Hematopoietic multipotent progenitor cell treated with erythropoietin and hydrocortisone succinate and interleukin-3 and kit ligand, for 8 days (in vitro differentiated cells): Measurements from ENCODE around the gene SPP1.
"Not testable (repeated sequence)": the region's sequence is repeated elsewhere in the genome, so short reads cannot be mapped to it uniquely, and the experiment has no call there.

Source experiments
- DNase-seq: peaks from one replicate; pipeline ENCODE4 v3.0.0-alpha.2; 2015

SPP1 gene

GRCh38 chr4:87999191-87999691 is 23.7 kb downstream of the SPP1 start:
- DNase-seq = not testable (repeated sequence)

DNA sequence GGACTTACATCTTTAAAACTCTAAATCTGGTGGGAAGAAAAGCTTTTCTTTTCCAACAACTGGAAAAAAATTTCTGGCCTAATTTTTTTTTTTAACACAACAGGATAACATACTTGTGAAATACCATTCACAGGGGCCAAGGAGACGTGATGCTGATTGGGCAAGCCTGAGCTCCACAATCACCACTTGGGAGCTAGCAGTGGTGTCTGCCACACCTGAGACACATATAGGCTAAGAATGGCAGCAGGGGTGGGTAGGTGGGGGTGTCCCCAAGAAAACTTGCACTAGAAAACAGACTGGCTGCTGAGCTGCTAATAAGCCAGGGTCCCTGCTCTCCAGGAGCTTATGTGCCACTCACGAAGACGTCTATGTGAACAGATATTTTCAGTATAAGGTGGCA is 26.4 kb downstream of the SPP1 start:
- no peak for DNase-seq

DNA sequence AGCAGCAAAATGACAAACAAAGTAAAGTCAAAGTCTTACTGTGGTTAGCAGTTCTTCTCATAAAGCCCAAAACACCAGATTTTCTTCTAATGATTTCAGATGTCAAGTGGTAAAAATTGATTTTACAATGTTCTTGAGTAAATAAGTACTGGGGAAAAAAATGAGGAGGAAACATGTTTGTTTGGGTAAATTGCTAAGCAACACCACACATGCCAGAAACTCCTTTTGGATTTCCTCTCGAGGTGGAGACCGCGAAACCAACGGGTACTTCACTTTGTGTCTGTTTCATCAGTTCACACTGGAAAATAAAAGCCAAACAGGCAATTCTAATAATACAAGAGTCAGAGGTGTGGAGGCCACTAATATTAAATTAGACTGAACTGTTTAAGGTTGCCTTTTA is 27.3 kb downstream of the SPP1 start:
- no peak for DNase-seq

DNA sequence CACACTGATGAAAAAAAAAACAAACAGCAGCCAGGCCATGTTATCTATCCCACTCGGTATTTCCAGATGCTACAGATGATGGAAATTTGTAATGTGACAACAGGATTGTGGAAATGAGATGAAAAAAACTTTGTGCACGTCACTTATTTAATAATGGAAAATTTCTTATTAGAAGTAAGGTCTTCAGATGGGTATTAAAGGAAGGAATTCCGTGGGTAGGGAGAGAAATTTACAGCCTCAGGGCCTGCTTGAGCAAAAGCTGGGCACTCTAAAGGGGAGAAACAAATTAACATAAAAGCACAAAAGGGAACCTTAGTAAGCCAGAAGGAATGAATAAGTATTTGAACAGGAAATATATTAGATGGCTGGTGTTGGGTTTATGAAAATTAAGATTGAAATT is 27.7 kb downstream of the SPP1 start:
- DNase-seq = no peak

- DNase-seq = no peak
These were observed 29.6 kb downstream of the SPP1 start for GRCh38 chr4:88005076-88005475.

GRCh38 chr4:88005946-88006345 is 30.4 kb downstream of the SPP1 start:
- no peak for DNase-seq

DNA sequence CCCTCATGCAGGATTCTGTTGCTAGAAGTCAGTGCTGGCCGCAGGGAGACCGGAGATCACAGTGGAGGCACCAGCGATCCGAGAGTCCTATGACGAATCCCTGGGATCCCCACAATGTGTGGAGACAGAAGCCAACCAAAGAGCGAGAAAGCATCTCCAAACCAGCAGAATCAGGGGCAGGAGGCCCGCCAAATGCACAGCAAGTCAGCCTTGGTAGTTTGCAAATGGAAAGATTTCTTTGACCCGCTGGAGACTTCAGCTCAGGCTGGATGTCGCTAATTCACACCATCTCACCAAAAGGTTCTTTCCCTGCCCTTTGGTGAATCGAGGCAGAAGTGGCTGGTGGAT is 31.4 kb downstream of the SPP1 start:
- no peak for DNase-seq

- DNase-seq = peak; percentile 74
These were observed 32.0 kb downstream of the SPP1 start, which contains the start of gene PKD2 for GRCh38 chr4:88007304-88008121. Gene PKD2 (plus strand): TSS chr4:88007635. CDS start chr4:88007734, 99 bp downstream.

- peak; percentile 47 for DNase-seq
These were observed 32.7 kb downstream of the SPP1 start for GRCh38 chr4:88008122-88008742.

DNA sequence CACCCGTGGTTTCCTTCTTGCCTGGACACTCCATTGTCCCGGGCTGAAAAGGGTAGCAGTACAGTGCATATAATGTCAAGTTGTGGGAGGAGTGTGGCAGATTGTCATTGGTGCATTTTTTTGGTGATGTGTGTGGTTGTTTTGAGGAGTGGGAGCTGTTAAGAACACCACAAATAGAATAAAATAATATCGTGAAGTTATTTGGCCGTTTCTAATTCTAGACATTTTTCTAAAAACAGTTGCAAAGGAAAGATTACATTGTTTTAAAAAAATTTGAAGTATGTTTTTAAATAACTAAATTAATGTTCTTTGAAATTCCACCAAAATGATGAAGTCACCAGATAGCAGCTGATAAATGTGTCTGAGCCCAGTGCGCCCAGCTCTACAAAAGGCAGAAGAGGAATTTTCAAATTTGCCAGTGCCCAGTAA is 33.2 kb downstream of the SPP1 start:
- DNase-seq = peak; percentile 56

DNA sequence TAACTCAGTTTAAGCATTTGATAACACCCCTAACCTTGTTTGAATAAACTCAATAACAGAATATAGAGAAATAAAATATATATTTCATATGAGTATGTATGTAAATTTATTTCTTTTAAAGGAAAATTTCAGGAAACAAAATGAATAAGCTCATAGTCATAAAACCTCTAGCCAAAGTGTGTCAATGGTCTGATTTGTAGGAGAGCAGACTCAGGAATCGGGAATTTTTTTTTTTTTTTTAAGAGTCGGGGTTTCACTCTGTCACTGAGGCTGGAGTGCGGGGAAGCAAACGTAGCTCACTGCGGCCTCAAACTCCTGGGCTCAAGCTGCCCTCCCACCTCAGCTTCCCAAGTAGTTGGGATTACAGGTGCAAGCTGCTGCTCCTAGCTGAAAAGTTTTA is 34.4 kb downstream of the SPP1 start:
- DNase-seq = no peak

GRCh38 chr4:88010966-88011365 is 35.5 kb downstream of the SPP1 start:
- DNase-seq = no peak

- DNase-seq = peak; percentile 38
These were observed 37.1 kb downstream of the SPP1 start for GRCh38 chr4:88012647-88013046.

DNA sequence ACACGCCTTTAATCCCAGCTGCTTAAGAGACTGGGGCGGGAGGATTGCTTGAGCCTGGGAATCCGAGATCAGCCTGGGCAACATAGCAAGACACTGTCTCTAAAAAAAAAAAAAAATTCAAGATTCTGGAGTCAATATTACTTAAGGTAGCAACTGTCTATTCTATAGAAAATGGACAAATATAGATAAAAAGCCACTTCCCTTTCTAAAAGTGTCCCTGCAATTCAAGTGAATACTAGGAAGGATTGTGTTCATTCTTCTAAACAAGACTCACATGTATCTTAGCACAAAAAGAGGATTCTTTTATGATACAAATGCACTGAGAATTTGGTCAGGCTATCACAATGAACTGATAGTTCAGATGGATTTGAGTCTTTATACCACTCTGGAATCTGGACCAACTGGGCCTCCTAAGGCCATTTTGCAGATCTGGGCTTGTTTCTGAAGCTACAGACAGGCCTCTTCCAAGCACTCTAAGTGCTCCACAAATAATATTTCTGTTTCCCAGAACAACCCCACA is 38.9 kb downstream of the SPP1 start:
- DNase-seq = no peak

DNA sequence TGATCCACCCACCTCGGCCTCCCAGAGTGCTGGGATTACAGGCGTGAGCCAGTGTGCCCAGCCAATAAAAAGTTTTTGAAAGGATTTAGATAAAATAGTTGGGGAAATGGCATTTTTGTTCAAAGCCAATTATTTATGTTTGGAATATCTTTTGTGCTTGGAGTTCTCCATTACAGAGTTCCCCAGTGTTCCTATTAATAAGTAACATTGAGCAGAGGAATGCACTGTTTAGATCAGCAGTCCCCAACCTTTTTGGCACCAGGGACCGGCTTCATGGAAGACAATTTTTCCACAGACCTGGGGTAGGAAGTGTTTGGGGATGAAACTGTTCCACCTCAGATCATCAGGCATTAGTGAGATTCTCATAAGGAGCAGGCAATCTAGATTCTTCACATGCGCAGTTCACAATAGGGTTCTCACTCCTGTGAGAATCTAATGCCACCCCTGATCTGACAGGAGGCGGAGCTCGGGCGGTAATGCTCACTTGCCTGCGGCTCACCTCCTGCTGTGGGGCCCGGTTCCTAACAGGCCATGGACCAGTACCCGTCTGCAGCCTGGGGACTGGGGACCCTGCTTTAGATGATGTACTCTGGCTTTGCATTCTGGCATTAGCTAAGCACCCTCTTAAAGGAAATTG is 40.3 kb downstream of the SPP1 start:
- no peak for DNase-seq

- DNase-seq = no peak
These were observed 42.2 kb downstream of the SPP1 start for GRCh38 chr4:88017516-88018297.

DNA sequence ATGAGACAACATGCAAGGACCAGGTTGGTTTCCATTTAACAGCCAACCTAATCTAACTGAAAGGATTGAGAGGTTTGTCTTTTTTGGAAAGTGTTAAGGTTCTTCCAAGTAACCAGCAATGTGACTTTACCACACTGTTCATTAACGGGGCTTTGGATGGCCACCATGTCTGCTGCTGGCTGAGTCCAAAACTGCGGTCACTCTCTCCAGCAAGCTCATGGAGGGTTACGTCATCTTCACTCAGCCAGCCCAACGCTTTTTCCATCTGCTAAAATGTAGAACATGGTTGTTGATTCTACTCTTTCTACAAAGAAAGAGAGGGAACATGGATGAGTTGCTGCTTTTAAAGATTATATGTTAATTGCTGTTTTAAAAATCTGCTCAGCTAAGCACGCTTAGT is 43.0 kb downstream of the SPP1 start:
- DNase-seq = no peak

GRCh38 chr4:88021824-88022223 is 46.3 kb downstream of the SPP1 start:
- no peak for DNase-seq

GRCh38 chr4:88022289-88022688 is 46.8 kb downstream of the SPP1 start:
- no peak for DNase-seq

GRCh38 chr4:88025868-88026661 is 50.6 kb downstream of the SPP1 start:
- DNase-seq = not testable (repeated sequence)

DNA sequence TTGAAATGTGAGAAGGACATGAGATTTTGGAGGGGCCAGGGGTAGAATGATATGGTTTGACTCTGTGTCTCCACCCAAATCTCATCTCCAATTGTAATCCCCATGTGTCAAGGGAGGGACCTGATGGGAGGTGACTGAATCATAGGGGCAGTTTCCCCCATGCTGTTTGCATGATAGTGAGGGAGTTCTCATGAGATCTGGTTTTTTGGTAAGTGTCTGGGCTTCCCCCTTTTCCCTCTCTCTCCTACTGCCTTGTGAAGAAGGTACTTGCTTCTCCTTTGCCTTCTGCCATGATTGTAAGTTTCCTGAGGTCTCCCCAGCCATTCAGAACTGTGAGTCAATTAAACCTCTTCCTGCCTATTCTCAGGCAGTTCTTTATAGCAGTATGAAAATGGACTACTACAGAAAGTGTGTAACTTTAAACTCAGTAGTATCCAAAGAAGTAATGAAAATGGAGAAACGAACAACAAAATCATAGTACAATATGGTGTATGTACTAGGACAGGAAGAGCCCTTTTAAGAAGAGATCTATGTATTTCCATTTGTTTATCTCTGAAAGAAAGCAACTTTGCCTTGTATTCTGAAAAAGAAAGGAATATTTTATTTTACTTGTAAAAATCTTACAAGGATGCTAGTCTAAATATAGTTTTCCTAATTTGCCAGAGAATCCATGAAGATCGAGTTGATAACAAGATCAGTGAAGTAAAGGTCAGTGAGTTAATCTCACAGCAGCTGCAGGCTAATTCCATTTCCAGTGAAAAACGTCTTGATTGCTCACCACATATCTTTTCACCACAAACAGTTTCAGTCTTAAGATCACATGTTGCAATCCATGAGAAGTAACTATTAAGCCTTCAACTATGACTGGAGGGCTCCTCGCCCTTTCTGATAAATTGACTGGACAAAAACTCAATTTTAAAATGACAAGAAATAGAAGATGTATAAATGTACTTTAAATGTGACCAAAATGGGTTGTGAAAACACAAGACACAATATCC is 52.4 kb downstream of the SPP1 start:
- DNase-seq = peak; percentile 40
